Stimulated activated CD4-positive, alpha-beta T cell treated with anti-CD3 and anti-CD28 coated beads, Interleukin-1b, Interleukin-23, amount 100 ng/mL, for 4 hours (primary cell): ENCODE results near the gene PAFAH1B1.
A peak's percentile ranks its signal among the peaks of the same experiment; 100 is the strongest.
"Not testable (repeated sequence)": the region's sequence is repeated elsewhere in the genome, so short reads cannot be mapped to it uniquely, and the experiment has no call there.

Experiments used
- DNase-seq, 2 donors: peaks; one replicate each; pipeline ENCODE4 v3.0.0-alpha.2; 2020; ENCODE audit warnings: low read depth in 2 of 2

PAFAH1B1 gene

GRCh38 chr17:2592971-2593820 is at the start of gene PAFAH1B1:
Gene PAFAH1B1 (plus strand): TSS chr17:2593654. CDS start chr17:2638289, 44,635 bp downstream.
- peak; percentile 93 to 95 for DNase-seq

- DNase-seq, result no peak
Observed at GRCh38 chr17:2545393-2545792, 48.1 kb upstream of the PAFAH1B1 start.

GRCh38 chr17:2547176-2547575 is 46.3 kb upstream of the PAFAH1B1 start:
- DNase-seq, result no peak

GRCh38 chr17:2548026-2548425 is 45.4 kb upstream of the PAFAH1B1 start:
- DNase-seq, result not testable (repeated sequence)

GRCh38 chr17:2549392-2550211 is 43.9 kb upstream of the PAFAH1B1 start:
- DNase-seq, result no peak

- DNase-seq, result no peak
Observed at GRCh38 chr17:2551493-2551892, 42.0 kb upstream of the PAFAH1B1 start.

- no peak for DNase-seq
Observed at GRCh38 chr17:2551928-2552327, 41.5 kb upstream of the PAFAH1B1 start.

- DNase-seq, result no peak
Observed at GRCh38 chr17:2560658-2561057, 32.8 kb upstream of the PAFAH1B1 start.

GRCh38 chr17:2562162-2562858 is 31.1 kb upstream of the PAFAH1B1 start:
- DNase-seq, result no peak

- no peak for DNase-seq
Observed at GRCh38 chr17:2563061-2563460, 30.4 kb upstream of the PAFAH1B1 start.

- DNase-seq, result no peak
Observed at GRCh38 chr17:2563543-2563942, 29.9 kb upstream of the PAFAH1B1 start.

GRCh38 chr17:2564877-2565276 is 28.6 kb upstream of the PAFAH1B1 start:
- DNase-seq, result no peak

GRCh38 chr17:2566056-2566455 is 27.4 kb upstream of the PAFAH1B1 start:
- no peak for DNase-seq

GRCh38 chr17:2571523-2572303 is 21.7 kb upstream of the PAFAH1B1 start:
- DNase-seq, result no peak

GRCh38 chr17:2572304-2572609 is 21.2 kb upstream of the PAFAH1B1 start:
- not testable (repeated sequence) for DNase-seq

- DNase-seq, result no peak
Observed at GRCh38 chr17:2580151-2580550, 13.3 kb upstream of the PAFAH1B1 start.

- no peak for DNase-seq
Observed at GRCh38 chr17:2580661-2581060, 12.8 kb upstream of the PAFAH1B1 start.

GRCh38 chr17:2582493-2582892 is 11.0 kb upstream of the PAFAH1B1 start:
- DNase-seq, result no peak

GRCh38 chr17:2591040-2591640 is 2.3 kb upstream of the PAFAH1B1 start:
- DNase-seq, result no peak

- peak; percentile 72 to 79 for DNase-seq
Observed at GRCh38 chr17:2593821-2594721, 617 bp downstream of the PAFAH1B1 start.
